Mucosa of descending colon (tissue), 3 donors: ENCODE data around the gene AFAP1. TPM values are rescaled to one million over a fixed set of nuclear protein-coding genes. Genes with fewer than 3 reads are reported as not detected.

Experiments
- ATAC-seq: fragments of 200-7000 bp; cut with Tn5 transposase; one replicate; pipeline ENCODE4 v1.9.1; 2020; ENCODE audit warnings: mild to moderate bottlenecking, moderate library complexity
- DNase-seq, 3 donors: peaks; one replicate each; pipeline ENCODE4 v3.0.0-alpha.2; 2020
- H3K36me3 ChIP-seq: fragments of 200-600 bp; one replicate; pipeline ENCODE4 v1.8.0; 2021; ENCODE audit warnings: low read depth, mild to moderate bottlenecking
- H3K4me1 ChIP-seq: fragments of 200-600 bp; one replicate; pipeline ENCODE4 v1.8.0; 2021; ENCODE audit warnings: low read depth, mild to moderate bottlenecking
- H3K4me3 ChIP-seq: fragments of 200-600 bp; one replicate; pipeline ENCODE4 v1.8.0; 2021; ENCODE audit warnings: mild to moderate bottlenecking
- H3K9me3 ChIP-seq: fragments of 200-600 bp; one replicate; pipeline ENCODE4 v1.8.0; 2021; ENCODE audit warnings: mild to moderate bottlenecking
- CTCF ChIP-seq: fragments of 200-600 bp; IDR thresholded peaks from one replicate; pipeline ENCODE4 v1.8.0; 2022; ENCODE audit warnings: antibody characterized with exemption, mild to moderate bottlenecking
- intact Hi-C, 2 donors: fragments of 100-400 bp; cut with DNase I in 1 of 2; cut with micrococcal nuclease in 1 of 2; formaldehyde crosslinking; loops; one replicate each; pipeline versions ENCODE4 v1.11.0 to v1.11.1; 2022; cut with DNase I, micrococcal nuclease
- total RNA-seq, 3 donors: library from RNA; stranded (reverse); fragmentation: NEBNext Ultra II Directional in 2 of 3; extraction: Animal tissue kit (Norgen Biotek cat#: 25700) in 2 of 3; gene quantifications; one replicate each; pipeline versions ENCODE4 v1.2.1 to v1.2.4, GENCODE V29; 2021 to 2023
- donor health status: DM: no; HTN: no; CAD: no; lungs with moderate emphysema.
- donor health status: DM: no; HTN: no; CAD: no.
- donor health status: DM: no; HTN: yes; CAD: no.

Gene AFAP1
- total RNA-seq, 3 donors from 2014 or later, result 31.4 to 59.1 (median 37.1) TPM

- TF ChIP-seq CTCF, result no peak
- Histone ChIP-seq H3K4me1 (no peaks in the 10 kb centered on the region), H3K36me3 (no peaks in the 10 kb centered on the region), H3K4me3 (no peak overlapping the region), H3K9me3 (no peaks in the 10 kb centered on the region)
- DNase-seq, result peak in 1 of 3 donors; percentile 29
- intact Hi-C loops, result no loop called here
- ATAC-seq, result no peak
These were observed 197.5 kb downstream of the AFAP1 start for GRCh38 chr4:7741946-7742806.

- TF ChIP-seq CTCF, result no peak
These were observed 198.7 kb downstream of the AFAP1 start for GRCh38 chr4:7740866-7741525.

GRCh38 chr4:7739918-7740865, 199.5 kb downstream of the AFAP1 start:
- no peaks in the 10 kb centered on the region for H3K4me1 ChIP-seq
- H3K36me3 ChIP-seq, result no peaks in the 10 kb centered on the region
- H3K9me3 ChIP-seq, result no peaks in the 10 kb centered on the region
- DNase-seq (peak in 2 of 3 donors; percentile 8 to 33), ATAC-seq (no peak)
- TF ChIP-seq CTCF, result no peak
- intact Hi-C loops, result no loop called here
- H3K4me3 ChIP-seq, result no peak overlapping the region

More at GRCh38 chr4:7740866-7741525, 198.7 kb downstream of the AFAP1 start:
- intact Hi-C loops, result no loop called here
- ATAC-seq (no peak), DNase-seq (peak in 1 of 3 donors; percentile 14)
- Histone ChIP-seq H3K4me1 (no peaks in the 10 kb centered on the region), H3K36me3 (no peaks in the 10 kb centered on the region), H3K9me3 (no peaks in the 10 kb centered on the region), H3K4me3 (no peak overlapping the region)

GRCh38 chr4:7739077-7739917, 200.4 kb downstream of the AFAP1 start:
- H3K4me1 ChIP-seq, result no peaks in the 10 kb centered on the region
- no peaks in the 10 kb centered on the region for H3K9me3 ChIP-seq
- DNase-seq, result peak in 2 of 3 donors; percentile 19 to 41
- ATAC-seq, result no peak
- no peaks in the 10 kb centered on the region for H3K36me3 ChIP-seq
- TF ChIP-seq CTCF, result no peak
- no peak overlapping the region for H3K4me3 ChIP-seq
- intact Hi-C loops, result no loop called here
